Muscle of arm (tissue), 12 donors: ENCODE results near the gene KLK8. TPM values are rescaled to one million over a fixed set of nuclear protein-coding genes. Genes with fewer than 3 reads are reported as not detected.
"Not testable (repeated sequence)": the region's sequence is repeated elsewhere in the genome, so short reads cannot be mapped to it uniquely, and the experiment has no call there.

Experiments
- DNase-seq: peaks from one replicate; pipeline ENCODE4 v3.0.0-alpha.2; 2013
- polyA plus RNA-seq, 12 donors: library from polyadenylated mRNA; unstranded; fragments of 120-200 nt; gene quantifications; one replicate each; pipeline ENCODE4 v1.2.1, GENCODE V29; 2013; ENCODE audit not compliant: insufficient read length in 12 of 12

The KLK8 gene
- polyA plus RNA-seq, 12 donors = 1.0 to 2.3 (median 1.8) TPM; not detected in 9

GRCh38 chr19:51018745-51019543, 17.5 kb upstream of the KLK8 start:
- no peak for DNase-seq

- no peak for DNase-seq
Observed at GRCh38 chr19:51016798-51017683, 15.6 kb upstream of the KLK8 start.

GRCh38 chr19:51015691-51016267, 14.4 kb upstream of the KLK8 start:
- no peak for DNase-seq

GRCh38 chr19:51014242-51014641, 12.8 kb upstream of the KLK8 start:
- no peak for DNase-seq

- DNase-seq = no peak
Observed at GRCh38 chr19:51012661-51013190, 11.3 kb upstream of the KLK8 start.

GRCh38 chr19:51010066-51010795, 8.8 kb upstream of the KLK8 start:
- DNase-seq = no peak

GRCh38 chr19:51009061-51009891, 7.9 kb upstream of the KLK8 start:
- no peak for DNase-seq

- DNase-seq = no peak
Observed at GRCh38 chr19:51007488-51007887, 6.1 kb upstream of the KLK8 start.

GRCh38 chr19:51006406-51006805, 5.0 kb upstream of the KLK8 start:
- no peak for DNase-seq

GRCh38 chr19:51005248-51005647, 3.8 kb upstream of the KLK8 start:
- DNase-seq = no peak

- no peak for DNase-seq
Observed at GRCh38 chr19:51003316-51003715, 1.9 kb upstream of the KLK8 start.

- DNase-seq = no peak
Observed at GRCh38 chr19:51002542-51003311, 1.3 kb upstream of the KLK8 start.

- DNase-seq = no peak
Observed at GRCh38 chr19:51002089-51002532, 707 bp upstream of the KLK8 start.

- no peak for DNase-seq
Observed at GRCh38 chr19:51000981-51001380, 423 bp downstream of the KLK8 start.

GRCh38 chr19:51000426-51000825, 978 bp downstream of the KLK8 start:
- no peak for DNase-seq

GRCh38 chr19:50998686-50999085, 2.7 kb downstream of the KLK8 start:
- no peak for DNase-seq

GRCh38 chr19:50998061-50998460, 3.3 kb downstream of the KLK8 start:
- DNase-seq = no peak

GRCh38 chr19:50994129-50994528, 7.3 kb downstream of the KLK8 start:
- no peak for DNase-seq

GRCh38 chr19:50992666-50993035, 8.8 kb downstream of the KLK8 start:
- no peak for DNase-seq

- DNase-seq = not testable (repeated sequence)
Observed at GRCh38 chr19:50984416-50984815, 17.0 kb downstream of the KLK8 start.
